MM.1S (cell line): ENCODE data around the gene TRIM27.
A peak's percentile ranks its signal among the peaks of the same experiment; 100 is the strongest.
"Not testable (repeated sequence)": the region's sequence is repeated elsewhere in the genome, so short reads cannot be mapped to it uniquely, and the experiment has no call there.

Source experiments
- DNase-seq: peaks from one replicate; pipeline ENCODE4 v3.0.0-alpha.2; 2015
- H2AFZ ChIP-seq: fragments of 300-600 bp; sonication (generic); 2 replicates; pipeline ENCODE4 v1.6.0; 2016; ENCODE audit warnings: antibody characterized with exemption, low read length
- H3F3A ChIP-seq: fragments of 300-600 bp; sonication (generic); 2 replicates; pipeline ENCODE4 v1.6.1; 2016; ENCODE audit warnings: mild to moderate bottlenecking, antibody characterized with exemption, low read length, moderate library complexity, mixed read lengths; ENCODE audit not compliant: insufficient read depth
- H3K27ac ChIP-seq: fragments of 300-600 bp; sonication (generic); 2 replicates; pipeline ENCODE4 v1.5.1; 2016; ENCODE audit warnings: mild to moderate bottlenecking, low read length
- H3K27me3 ChIP-seq: fragments of 300-600 bp; sonication (generic); replicated peaks from 2 replicates; pipeline ENCODE4 v1.6.0; 2016; ENCODE audit warnings: low read length; ENCODE audit not compliant: insufficient read depth
- H3K36me3 ChIP-seq: fragments of 300-600 bp; sonication (generic); replicated peaks from 2 replicates; pipeline ENCODE4 v1.6.1; 2016; ENCODE audit warnings: mild to moderate bottlenecking, low read length, mixed read lengths; ENCODE audit not compliant: insufficient read depth
- H3K4me1 ChIP-seq: fragments of 300-600 bp; sonication (generic); 2 replicates; pipeline ENCODE4 v1.6.1; 2016; ENCODE audit warnings: low read length, mixed read lengths
- H3K4me2 ChIP-seq: fragments of 300-600 bp; sonication (generic); 2 replicates; pipeline ENCODE4 v1.6.0; 2016; ENCODE audit warnings: low read depth, low read length
- H3K4me3 ChIP-seq: fragments of 300-600 bp; sonication (generic); 2 replicates; pipeline ENCODE4 v1.5.1; 2016; ENCODE audit warnings: low read length, mixed read lengths
- H3K79me2 ChIP-seq: fragments of 300-600 bp; sonication (generic); 2 replicates; pipeline ENCODE4 v1.6.1; 2016; ENCODE audit warnings: mixed run types, low read length, mixed read lengths
- H3K9ac ChIP-seq: fragments of 300-600 bp; sonication (generic); 2 replicates; pipeline ENCODE4 v1.6.1; 2016; ENCODE audit warnings: low read length, mixed read lengths
- H3K9me2 ChIP-seq: fragments of 300-600 bp; sonication (generic); replicated peaks from 2 replicates; pipeline ENCODE4 v1.6.1; 2016; ENCODE audit warnings: mild to moderate bottlenecking, low read length, mixed read lengths; ENCODE audit not compliant: insufficient read depth
- H3K9me3 ChIP-seq: fragments of 300-600 bp; sonication (generic); replicated peaks from 2 replicates; pipeline ENCODE4 v1.6.1; 2016; ENCODE audit warnings: mild to moderate bottlenecking, low read length, mixed read lengths; ENCODE audit not compliant: insufficient read depth
- H4K20me1 ChIP-seq: fragments of 300-600 bp; sonication (generic); 2 replicates; pipeline ENCODE4 v1.6.1; 2016; ENCODE audit warnings: mild to moderate bottlenecking, low read length, moderate library complexity, mixed read lengths; ENCODE audit not compliant: insufficient read depth
- EZH2 ChIP-seq: fragments of 300-600 bp; sonication (generic); optimal IDR thresholded peaks from 2 replicates; pipeline ENCODE3; 2017; ENCODE audit warnings: low read depth, mild to moderate bottlenecking, antibody characterized with exemption, low read length, mixed read lengths
- EZH2phosphoT487 ChIP-seq: fragments of 300-600 bp; sonication (generic); IDR thresholded peaks from 2 replicates; pipeline ENCODE4 v1.6.1; 2018; ENCODE audit warnings: antibody characterized with exemption, low read length
- TF ChIP-seq, protein P1 (sequence below): fragments of 300-600 bp; sonication (generic); IDR thresholded peaks from 2 replicates; pipeline ENCODE4 v1.5.1; 2016; ENCODE audit warnings: antibody characterized with exemption, low read length, mixed read lengths

The TRIM27 gene

DNA sequence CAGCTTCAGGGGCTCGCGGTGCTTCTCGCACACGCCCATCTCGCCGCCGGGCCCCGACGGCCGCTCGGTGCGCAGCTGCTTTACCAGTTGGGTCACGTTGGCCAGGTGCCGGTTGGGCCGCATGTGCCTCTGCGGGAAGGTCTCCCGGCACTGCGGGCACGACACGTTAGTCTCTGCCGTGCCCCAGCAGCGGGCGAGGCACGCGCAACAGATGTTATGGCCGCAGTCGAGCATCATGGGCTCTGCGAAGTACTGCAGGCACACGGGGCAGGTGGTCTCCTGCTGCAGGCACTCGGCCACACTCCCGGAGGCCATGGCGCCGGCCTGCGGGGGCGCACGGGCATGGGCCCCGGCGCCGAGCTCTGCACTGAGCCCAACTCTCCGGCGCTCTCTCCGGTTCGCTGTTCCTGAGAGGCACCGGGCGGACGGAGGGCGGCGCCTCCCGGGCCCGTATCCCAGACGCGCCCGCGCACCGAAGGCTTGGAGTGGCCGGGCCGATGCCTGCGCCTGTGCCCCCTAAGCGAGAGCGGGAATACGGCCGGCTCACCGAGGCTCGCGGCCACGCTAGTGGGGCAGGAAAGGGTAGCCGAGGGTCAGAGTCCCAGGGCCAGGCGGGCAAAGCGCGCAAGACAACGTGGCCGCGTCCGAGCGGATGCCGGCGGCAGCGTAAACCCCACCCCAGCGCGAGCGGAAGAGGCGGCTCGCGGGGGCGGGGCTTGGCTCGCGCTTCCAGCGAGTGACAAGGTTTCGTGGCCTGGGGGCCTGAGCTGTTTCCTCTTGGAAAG, at the start of gene TRIM27:
Gene TRIM27, minus strand, starts transcription at position 668 of the 785 bp plus-strand sequence. Its CDS starts 353 bp downstream, at position 315.
- TF ChIP-seq EZH2 (no peak), EZH2phosphoT487 (no peak)
- TF ChIP-seq, protein P1, sequence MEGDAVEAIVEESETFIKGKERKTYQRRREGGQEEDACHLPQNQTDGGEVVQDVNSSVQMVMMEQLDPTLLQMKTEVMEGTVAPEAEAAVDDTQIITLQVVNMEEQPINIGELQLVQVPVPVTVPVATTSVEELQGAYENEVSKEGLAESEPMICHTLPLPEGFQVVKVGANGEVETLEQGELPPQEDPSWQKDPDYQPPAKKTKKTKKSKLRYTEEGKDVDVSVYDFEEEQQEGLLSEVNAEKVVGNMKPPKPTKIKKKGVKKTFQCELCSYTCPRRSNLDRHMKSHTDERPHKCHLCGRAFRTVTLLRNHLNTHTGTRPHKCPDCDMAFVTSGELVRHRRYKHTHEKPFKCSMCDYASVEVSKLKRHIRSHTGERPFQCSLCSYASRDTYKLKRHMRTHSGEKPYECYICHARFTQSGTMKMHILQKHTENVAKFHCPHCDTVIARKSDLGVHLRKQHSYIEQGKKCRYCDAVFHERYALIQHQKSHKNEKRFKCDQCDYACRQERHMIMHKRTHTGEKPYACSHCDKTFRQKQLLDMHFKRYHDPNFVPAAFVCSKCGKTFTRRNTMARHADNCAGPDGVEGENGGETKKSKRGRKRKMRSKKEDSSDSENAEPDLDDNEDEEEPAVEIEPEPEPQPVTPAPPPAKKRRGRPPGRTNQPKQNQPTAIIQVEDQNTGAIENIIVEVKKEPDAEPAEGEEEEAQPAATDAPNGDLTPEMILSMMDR, result no peak
- Histone ChIP-seq H3K4me2 (peak within 1 kb of the TSS; percentile 83), H3K79me2 (peaks cover 46% of the 10 kb centered on the region), H3K9me3 (no peaks in the 10 kb centered on the region), H3K9me2 (no peaks in the 10 kb centered on the region), H3K27ac (peak within 1 kb of the TSS; percentile 92), H3K36me3 (peaks cover 6% of the 10 kb centered on the region), H3K4me1 (peaks cover 18% of the 10 kb centered on the region), H4K20me1 (no peaks in the 10 kb centered on the region), H2AFZ (peak within 1 kb of the TSS; percentile 97), H3K9ac (peak within 1 kb of the TSS; percentile 93), H3K27me3 (no peaks in the 10 kb centered on the region), H3F3A (peaks cover 3% of the 10 kb centered on the region), H3K4me3 (peak within 1 kb of the TSS; percentile 88)
- DNase-seq, result peak; percentile 90

GRCh38 chr6:28970056-28970455, 46.3 kb upstream of the TRIM27 start:
- not testable (repeated sequence) for H3K27me3 ChIP-seq

DNA sequence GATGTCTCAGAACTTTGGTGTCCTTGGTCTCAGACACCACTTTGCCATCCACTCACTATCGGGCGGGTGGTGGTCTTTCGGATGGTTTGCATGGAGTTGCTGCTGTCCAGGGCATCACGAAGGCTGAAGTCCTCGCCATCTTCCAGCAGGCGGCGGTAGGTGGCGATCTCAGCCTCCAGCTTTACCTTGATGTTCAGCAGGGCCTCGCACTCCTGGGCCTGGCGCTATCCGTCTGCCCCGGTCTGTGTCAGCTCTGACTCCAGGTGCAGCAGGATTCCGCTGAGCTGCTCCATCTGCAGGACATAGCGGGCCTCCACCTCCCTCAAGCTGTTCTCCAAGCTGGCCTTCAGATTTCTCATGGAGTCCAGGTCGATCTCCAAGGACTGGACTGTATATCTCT, 45.3 kb upstream of the TRIM27 start:
- no peaks in the 10 kb centered on the region for H3K79me2 ChIP-seq
- no peak overlapping the region for H2AFZ ChIP-seq
- no peaks in the 10 kb centered on the region for H3K4me1 ChIP-seq
- no peaks in the 10 kb centered on the region for H4K20me1 ChIP-seq
- no peak overlapping the region for H3K4me3 ChIP-seq
- TF ChIP-seq EZH2phosphoT487, result no peak
- TF ChIP-seq, protein P1, result no peak
- TF ChIP-seq EZH2, result no peak
- no peaks in the 10 kb centered on the region for H3K9me3 ChIP-seq
- no peak overlapping the region for H3K9ac ChIP-seq
- H3K4me2 ChIP-seq, result no peak overlapping the region
- no peaks in the 10 kb centered on the region for H3K27me3 ChIP-seq
- DNase-seq, result no peak
- no peak overlapping the region for H3K27ac ChIP-seq
- no peaks in the 10 kb centered on the region for H3K36me3 ChIP-seq
- H3F3A ChIP-seq, result no peaks in the 10 kb centered on the region
- H3K9me2 ChIP-seq, result no peaks in the 10 kb centered on the region

More at GRCh38 chr6:28970056-28970455, 46.3 kb upstream of the TRIM27 start:
- H4K20me1 ChIP-seq, H3F3A ChIP-seq, H3K9me2 ChIP-seq, H3K4me2 ChIP-seq, H3K4me3 ChIP-seq, DNase-seq, H3K27ac ChIP-seq, H3K9ac ChIP-seq, H3K4me1 ChIP-seq, H3K36me3 ChIP-seq, H2AFZ ChIP-seq, H3K79me2 ChIP-seq, H3K9me3 ChIP-seq: not testable (repeated sequence)

GRCh38 chr6:28968476-28968875, 44.7 kb upstream of the TRIM27 start:
- Histone ChIP-seq H3F3A (no peaks in the 10 kb centered on the region), H3K4me3 (no peak overlapping the region), H3K4me1 (no peaks in the 10 kb centered on the region), H3K9me2 (no peaks in the 10 kb centered on the region), H3K4me2 (no peak overlapping the region), H3K9me3 (no peaks in the 10 kb centered on the region), H3K27me3 (no peaks in the 10 kb centered on the region), H3K9ac (no peak overlapping the region), H4K20me1 (no peaks in the 10 kb centered on the region), H2AFZ (no peak overlapping the region), H3K27ac (no peak overlapping the region), H3K36me3 (no peaks in the 10 kb centered on the region), H3K79me2 (no peaks in the 10 kb centered on the region)
- TF ChIP-seq EZH2, result no peak
- TF ChIP-seq, protein P1, result no peak
- no peak for TF ChIP-seq EZH2phosphoT487
- DNase-seq, result no peak
